Endothelial cell of umbilical vein (primary cell): ENCODE measurements around the gene SCAF11. TPM values are rescaled to one million over a fixed set of nuclear protein-coding genes. Genes with fewer than 3 reads are reported as not detected.
"Not testable (repeated sequence)": the region's sequence is repeated elsewhere in the genome, so short reads cannot be mapped to it uniquely, and the experiment has no call there.

Source experiments
- BruUV-seq: library from RNA; stranded (reverse); fragments of 400-500 nt; replicated peaks from 2 replicates; lab custom pipeline; 2021; lab: Mats Ljungman, UMichigan
- CTCF ChIA-PET: fragments of 300-600, 350-600 bp; sonication (Branson Sonifier 250); formaldehyde crosslinking; loops from one replicate; lab custom pipeline; 2021; ENCODE audit warnings: antibody characterized with exemption, inconsistent platforms; lab: Charles Lee
- POLR2A ChIA-PET: fragments of 300-600, 350-600 bp; sonication (Branson Sonifier 250); formaldehyde crosslinking; loops from one replicate; lab custom pipeline; 2021; ENCODE audit warnings: antibody characterized with exemption, inconsistent platforms; lab: Charles Lee
- DNase-seq: peaks from one replicate; pipeline ENCODE4 v3.0.0-alpha.2; 2011; ENCODE audit warnings: low read depth, low spot score
- FAIRE-seq: peaks from 2 replicates; lab custom pipeline; 2011; peaks lifted over from hg19 to GRCh38; lab: Jason Lieb, UNC
- H2AFZ ChIP-seq: 2 replicates; pipeline ENCODE4 v1.6.0; 2012; ENCODE audit warnings: low read depth, low read length, control low read depth, inconsistent platforms
- H3K27ac ChIP-seq: 2 replicates; pipeline ENCODE4 v1.5.1; 2011; ENCODE audit warnings: low read depth, mild to moderate bottlenecking, control low read depth, low read length, moderate library complexity; ENCODE audit not compliant: insufficient read depth
- H3K27me3 ChIP-seq, 2 experiments: 2 replicates each; pipeline versions ENCODE4 v1.6.0 to v1.6.1; 2011; ENCODE audit warnings: low read length in 2 of 2, mixed read lengths in 1 of 2; ENCODE audit not compliant: control insufficient read depth in 2 of 2, insufficient read depth in 2 of 2
- H3K36me3 ChIP-seq, 2 experiments: 2 replicates in 1 of 2; 3 replicates in 1 of 2; pipeline ENCODE4 v1.5.1; 2011; ENCODE audit warnings: low read length in 2 of 2, mild to moderate bottlenecking in 1 of 2, moderate library complexity in 1 of 2; ENCODE audit not compliant: control insufficient read depth in 2 of 2, insufficient read depth in 2 of 2; ENCODE audit errors: extremely low read depth in 1 of 2
- H3K4me1 ChIP-seq: 3 replicates; pipeline ENCODE4 v1.5.1; 2011; ENCODE audit warnings: mild to moderate bottlenecking, low read length; ENCODE audit not compliant: control insufficient read depth, insufficient read depth; ENCODE audit errors: extremely low read depth
- H3K4me2 ChIP-seq: 2 replicates; pipeline ENCODE4 v1.6.1; 2011; ENCODE audit warnings: low read length, control low read depth, mixed read lengths; ENCODE audit not compliant: insufficient read depth
- H3K4me3 ChIP-seq, 3 experiments: fragments of 200-600 bp in 1 of 3; sonication (generic), shearing (Covaris generic) in 1 of 3; replicated peaks in 1 of 3; 2 replicates each; pipeline ENCODE4 v1.5.1; 2011 to 2016; ENCODE audit warnings: control low read depth in 3 of 3, low read length in 3 of 3, mild to moderate bottlenecking in 2 of 3, inconsistent platforms in 1 of 3, low read depth in 1 of 3, moderate library complexity in 1 of 3; ENCODE audit not compliant: insufficient read depth in 1 of 3
- H3K79me2 ChIP-seq: 2 replicates; pipeline ENCODE4 v1.6.0; 2012; ENCODE audit warnings: low read length, inconsistent platforms; ENCODE audit not compliant: control insufficient read depth, insufficient read depth
- H3K9ac ChIP-seq: replicated peaks from 2 replicates; pipeline ENCODE3; 2011; ENCODE audit warnings: low read length, control low read depth; ENCODE audit not compliant: insufficient read depth; ENCODE audit errors: extremely low read depth
- H3K9me1 ChIP-seq: replicated peaks from 3 replicates; pipeline ENCODE4 v1.6.0; 2011; ENCODE audit warnings: mild to moderate bottlenecking, low read length; ENCODE audit not compliant: control insufficient read depth, insufficient read depth; ENCODE audit errors: extremely low read depth
- H3K9me3 ChIP-seq: replicated peaks from 2 replicates; pipeline ENCODE4 v1.5.1; 2012; ENCODE audit warnings: low read length, inconsistent platforms; ENCODE audit not compliant: control insufficient read depth, insufficient read depth
- H4K20me1 ChIP-seq: replicated peaks from 2 replicates; pipeline ENCODE3; 2011; ENCODE audit warnings: mild to moderate bottlenecking, low read length; ENCODE audit not compliant: control insufficient read depth, insufficient read depth; ENCODE audit errors: extremely low read depth
- CTCF ChIP-seq, 2 donors: IDR thresholded peaks; 1 replicate in 1 of 2; 2 replicates in 1 of 2; pipeline ENCODE4 v1.5.1; 2011; ENCODE audit warnings: low read length in 2 of 2, mild to moderate bottlenecking in 2 of 2, moderate library complexity in 2 of 2, control low read depth in 1 of 2, inconsistent platforms in 1 of 2, low read depth in 1 of 2; ENCODE audit not compliant: insufficient read depth in 1 of 2; ENCODE audit errors: extremely low read depth in 1 of 2
- EZH2 ChIP-seq: IDR thresholded peaks from 2 replicates; pipeline ENCODE4 v1.6.1; 2012; ENCODE audit warnings: borderline replicate concordance, low read depth, mild to moderate bottlenecking, moderate library complexity, low read length, inconsistent platforms; ENCODE audit not compliant: severe bottlenecking
- FOS ChIP-seq: IDR thresholded peaks from 2 replicates; pipeline ENCODE4 v1.6.1; 2011; ENCODE audit warnings: mild to moderate bottlenecking, low read length, moderate library complexity, borderline replicate concordance; ENCODE audit not compliant: insufficient read depth
- GATA2 ChIP-seq: IDR thresholded peaks from 2 replicates; pipeline ENCODE4 v1.7.0; 2011; ENCODE audit warnings: low read depth, mild to moderate bottlenecking, moderate library complexity, mixed read lengths, low read length; ENCODE audit not compliant: insufficient read length, insufficient read depth
- JUN ChIP-seq: IDR thresholded peaks from 2 replicates; pipeline ENCODE4 v1.6.1; 2011; ENCODE audit warnings: borderline replicate concordance, low read depth; ENCODE audit not compliant: insufficient read length, insufficient read depth
- MAX ChIP-seq: IDR thresholded peaks from 2 replicates; pipeline ENCODE4 v1.6.1; 2011; ENCODE audit not compliant: insufficient read depth, insufficient read length
- MYC ChIP-seq: IDR thresholded peaks from one replicate; pipeline ENCODE4 v1.6.1; 2011; ENCODE audit warnings: mild to moderate bottlenecking, low read depth, low read length
- POLR2A ChIP-seq: IDR thresholded peaks from 2 replicates; pipeline ENCODE4 v1.6.1; 2012; ENCODE audit warnings: low read depth, mild to moderate bottlenecking, control low read depth, low read length
- POLR2AphosphoS5 ChIP-seq: IDR thresholded peaks from 2 replicates; pipeline ENCODE4 v1.6.1; 2012; ENCODE audit warnings: low read depth, mild to moderate bottlenecking, control low read depth, low read length, moderate library complexity; ENCODE audit not compliant: insufficient read depth
- dilution Hi-C: fragments of 300-500 bp; cut with MboI; formaldehyde crosslinking; loops from one replicate; pipeline ENCODE4 v1.15.0; 2019; ENCODE audit warnings: low sequenced_read_pairs; ENCODE audit not compliant: extremely low pct_ligation_motif_present
- intact Hi-C: fragments of 100-400 bp; cut with micrococcal nuclease; formaldehyde crosslinking; loops from one replicate; pipeline ENCODE4 v1.10.0; 2022
- polyA plus RNA-seq, 4 experiments: library from polyadenylated mRNA; depleted of rRNA in 3 of 4; stranded (reverse) in 3 of 4; unstranded in 1 of 4; fragments of >200 nt; gene quantifications; 2 replicates each; pipeline versions ENCODE4 v1.2.1 to v1.2.3, GENCODE V29; 2011 to 2012; ENCODE audit warnings: missing spikeins in 1 of 4
- total RNA-seq: library from RNA; stranded (reverse); gene quantifications from 2 replicates; pipeline ENCODE4 v1.2.3, GENCODE V29; 2021

Gene SCAF11
- total and polyA plus RNA-seq, 2 donors (not counting 3 experiments of a cell fraction or from before 2014, with no cell fraction given): 20.9 to 109 TPM

DNA sequence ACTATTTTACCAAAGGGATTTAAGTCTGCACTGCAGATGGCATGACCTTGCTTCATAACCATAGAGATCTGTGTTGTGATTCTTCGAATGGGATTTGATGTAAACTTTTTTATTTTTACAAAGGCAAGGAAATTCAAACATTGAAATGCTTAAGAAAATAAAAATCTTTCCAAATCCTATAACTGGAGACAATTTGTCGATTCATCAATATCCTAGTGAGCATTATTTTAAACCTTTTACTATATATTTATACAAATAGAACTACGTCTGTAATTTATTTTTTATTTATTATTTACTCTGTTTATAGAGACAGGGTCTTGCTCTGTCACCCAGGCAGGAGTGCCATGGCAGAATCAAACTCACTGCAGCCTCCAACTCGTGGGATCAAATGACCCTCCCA is 14.3 kb upstream of the SCAF11 start:
- POLR2A ChIA-PET: no interaction called here
- no peak for TF ChIP-seq CTCF (IDR thresholded peaks at IDR 0.05; ENCODE audit: extremely low read depth in 1 of 2, insufficient read depth in 1 of 2, low read depth in 1 of 2, low read length in 2 of 2)
- TF ChIP-seq MYC: no peak
- no peak for TF ChIP-seq GATA2
- no peak for TF ChIP-seq POLR2A
- no peak for TF ChIP-seq EZH2
- no peak for TF ChIP-seq MAX
- TF ChIP-seq FOS: no peak
- TF ChIP-seq POLR2AphosphoS5: no peak
- TF ChIP-seq JUN: no peak
- FAIRE-seq (no peak), DNase-seq (no peak)
- BruUV-seq: no TSS peak
- Histone ChIP-seq H3K36me3 (no peaks in the 10 kb centered on the region), H3K9ac (no peak overlapping the region), H3K4me1 (no peaks in the 10 kb centered on the region), H2AFZ (no peak overlapping the region), H3K79me2 (no peaks in the 10 kb centered on the region), H3K9me3 (no peaks in the 10 kb centered on the region), H3K27ac (no peak overlapping the region), H3K4me2 (no peak overlapping the region), H3K4me3 (no peak overlapping the region), H4K20me1 (no peaks in the 10 kb centered on the region), H3K9me1 (no peaks in the 10 kb centered on the region), H3K27me3 (peaks cover 5 to 11% of the 10 kb centered on the region in 2 experiments)
- CTCF ChIA-PET: interaction anchor here (0.6 to 2.9 kb wide), 7 partner anchors 8 to 812 kb away, joined by 3 to 23 read pairs (median 5); no protein-coding TSS in a partner anchor
- dilution Hi-C loops (no loop called here), intact Hi-C loops (loop anchor here (2.0 to 5.0 kb wide), 3 partner anchors 242 to 874 kb away; no protein-coding TSS in a partner anchor)

DNA sequence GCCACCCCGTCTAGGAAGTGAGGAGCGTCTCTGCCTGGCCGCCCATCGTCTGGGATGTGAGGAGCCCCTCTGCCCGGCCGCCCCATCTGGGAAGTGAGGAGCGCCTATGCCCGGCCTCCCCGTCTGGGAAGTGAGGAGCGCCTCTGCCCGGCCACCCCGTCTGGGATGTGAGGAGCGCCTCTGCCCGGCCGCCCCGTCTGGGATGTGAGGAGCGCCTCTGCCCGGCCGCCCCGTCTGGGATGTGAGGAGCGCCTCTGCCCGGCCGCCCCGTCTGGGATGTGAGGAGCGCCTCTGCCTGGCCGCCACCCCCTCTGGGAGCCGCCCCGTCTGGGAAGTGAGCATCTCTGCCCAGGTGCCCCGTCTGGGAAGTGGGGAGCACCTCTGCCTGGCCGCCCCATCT is 9.7 kb upstream of the SCAF11 start:
- POLR2A ChIA-PET, H3K9me1 ChIP-seq, H4K20me1 ChIP-seq, intact Hi-C loops, DNase-seq, CTCF ChIA-PET, H3K27ac ChIP-seq, H3K9me3 ChIP-seq, FAIRE-seq, dilution Hi-C loops, H3K79me2 ChIP-seq, H3K4me1 ChIP-seq, H3K9ac ChIP-seq, H3K27me3 ChIP-seq, H3K36me3 ChIP-seq, BruUV-seq, H3K4me3 ChIP-seq, H2AFZ ChIP-seq, H3K4me2 ChIP-seq: not testable (repeated sequence)
